Body of pancreas (tissue), 4 donors: ENCODE measurements around the gene CFAP61.

ENCODE experiments used
- POLR2A ChIP-seq, 3 donors: fragments of 450-650 bp; IDR thresholded peaks; one replicate each; pipeline ENCODE4 v1.6.1; 2016; ENCODE audit warnings: antibody characterized with exemption in 3 of 3, mild to moderate bottlenecking in 2 of 3
- TF ChIP-seq, protein P1 (sequence below), 7 experiments: fragments of 450-650 bp in 4 of 7; fragments of 200-600 bp in 3 of 7; sonication (generic) in 3 of 7; IDR thresholded peaks; one replicate each; pipeline ENCODE4 v1.5.1; 2016 to 2019; ENCODE audit warnings: antibody characterized with exemption in 7 of 7

DNA sequence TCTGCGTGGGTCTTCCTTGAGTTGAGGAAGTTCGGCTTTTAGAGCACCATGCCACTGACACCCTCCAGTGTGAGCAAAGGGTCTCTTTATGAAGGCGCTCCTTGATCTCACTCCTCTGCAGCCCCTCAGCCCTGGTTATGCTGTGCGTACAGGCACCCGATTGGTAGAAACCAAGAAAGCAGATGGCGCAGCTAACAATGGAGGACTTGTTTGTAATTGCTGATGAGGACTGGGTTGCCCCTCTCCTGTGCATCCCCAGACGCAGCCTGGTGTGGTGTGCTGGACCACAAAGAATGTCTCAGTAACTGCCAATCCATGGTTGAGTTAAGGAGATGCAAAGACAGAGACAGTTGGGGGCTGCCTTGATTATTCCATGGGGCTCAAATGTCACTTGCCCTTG is 345.8 kb downstream of the CFAP61 start:
- TF ChIP-seq, protein P1, sequence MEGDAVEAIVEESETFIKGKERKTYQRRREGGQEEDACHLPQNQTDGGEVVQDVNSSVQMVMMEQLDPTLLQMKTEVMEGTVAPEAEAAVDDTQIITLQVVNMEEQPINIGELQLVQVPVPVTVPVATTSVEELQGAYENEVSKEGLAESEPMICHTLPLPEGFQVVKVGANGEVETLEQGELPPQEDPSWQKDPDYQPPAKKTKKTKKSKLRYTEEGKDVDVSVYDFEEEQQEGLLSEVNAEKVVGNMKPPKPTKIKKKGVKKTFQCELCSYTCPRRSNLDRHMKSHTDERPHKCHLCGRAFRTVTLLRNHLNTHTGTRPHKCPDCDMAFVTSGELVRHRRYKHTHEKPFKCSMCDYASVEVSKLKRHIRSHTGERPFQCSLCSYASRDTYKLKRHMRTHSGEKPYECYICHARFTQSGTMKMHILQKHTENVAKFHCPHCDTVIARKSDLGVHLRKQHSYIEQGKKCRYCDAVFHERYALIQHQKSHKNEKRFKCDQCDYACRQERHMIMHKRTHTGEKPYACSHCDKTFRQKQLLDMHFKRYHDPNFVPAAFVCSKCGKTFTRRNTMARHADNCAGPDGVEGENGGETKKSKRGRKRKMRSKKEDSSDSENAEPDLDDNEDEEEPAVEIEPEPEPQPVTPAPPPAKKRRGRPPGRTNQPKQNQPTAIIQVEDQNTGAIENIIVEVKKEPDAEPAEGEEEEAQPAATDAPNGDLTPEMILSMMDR (IDR thresholded peaks at IDR 0.05), result no peak
- no peak for TF ChIP-seq POLR2A (IDR thresholded peaks at IDR 0.05)
